ENCODE data around the gene COASY. TPM values are rescaled to one million over a fixed set of nuclear protein-coding genes. Genes with fewer than 3 reads are reported as not detected.
"Not testable (repeated sequence)": the region's sequence is repeated elsewhere in the genome, so short reads cannot be mapped to it uniquely, and the experiment has no call there.

COASY gene
- polyA plus RNA-seq, 1 donor: 55.4 TPM

DNA sequence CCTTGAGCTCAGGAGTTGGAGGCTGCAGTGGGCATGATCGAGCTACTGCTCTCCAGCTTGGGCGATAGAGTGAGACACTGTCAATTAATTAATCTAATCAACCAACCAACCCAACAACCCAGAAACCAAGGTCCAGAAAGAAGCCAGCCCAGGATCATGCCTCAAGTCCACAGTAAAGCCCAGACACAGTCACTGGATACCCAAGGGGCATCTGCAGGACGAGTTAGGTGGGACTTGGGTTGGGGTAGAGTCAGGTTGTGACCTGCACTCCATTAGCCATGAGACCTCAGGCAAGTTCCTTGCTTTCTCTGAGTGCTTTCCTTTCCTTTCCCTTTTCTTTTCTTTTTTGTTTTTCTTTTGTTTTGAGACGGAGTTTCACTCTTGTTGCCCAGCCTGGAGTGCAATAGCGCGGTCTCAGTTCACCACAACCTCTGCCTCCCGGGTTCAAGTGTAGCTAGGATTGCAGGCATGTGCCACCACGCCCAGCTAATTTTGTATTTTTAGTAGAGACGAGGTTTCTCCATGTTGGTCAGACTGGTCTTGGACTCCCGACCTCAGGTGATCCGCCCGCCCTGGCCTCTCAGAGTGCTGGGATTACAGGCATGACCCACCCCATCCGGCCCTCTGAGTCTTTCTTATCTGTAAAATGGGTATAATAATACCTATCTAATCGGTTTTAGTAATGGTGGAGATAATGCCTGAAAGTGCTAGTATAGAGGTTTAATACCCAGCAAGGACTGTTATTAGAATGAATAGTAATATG, 12.8 kb upstream of the COASY start:
- no peak for DNase-seq

DNA sequence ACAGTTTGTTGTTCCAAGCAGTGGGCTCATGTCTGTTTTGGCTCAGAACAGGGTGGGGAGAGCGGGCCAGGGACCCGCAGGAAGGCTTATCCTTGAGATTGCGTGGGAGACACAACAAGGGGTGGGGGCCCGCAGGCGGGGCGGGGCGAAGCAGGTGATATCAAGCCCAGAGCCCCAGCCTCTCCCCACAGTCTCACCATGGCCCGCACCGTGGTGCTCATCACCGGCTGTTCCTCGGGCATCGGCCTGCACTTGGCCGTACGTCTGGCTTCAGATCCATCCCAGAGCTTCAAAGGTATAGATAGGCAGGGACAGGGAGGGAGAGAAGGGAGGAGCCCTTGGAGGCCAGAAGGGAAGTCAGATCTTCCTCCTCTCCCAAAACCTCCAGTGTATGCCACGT, 9.2 kb upstream of the COASY start, which contains the start of gene HSD17B1:
Gene HSD17B1, plus strand, starts transcription at position 188 of the 400 bp plus-strand sequence. Its CDS starts 11 bp downstream, at position 199.
- DNase-seq: not testable (repeated sequence)

DNA sequence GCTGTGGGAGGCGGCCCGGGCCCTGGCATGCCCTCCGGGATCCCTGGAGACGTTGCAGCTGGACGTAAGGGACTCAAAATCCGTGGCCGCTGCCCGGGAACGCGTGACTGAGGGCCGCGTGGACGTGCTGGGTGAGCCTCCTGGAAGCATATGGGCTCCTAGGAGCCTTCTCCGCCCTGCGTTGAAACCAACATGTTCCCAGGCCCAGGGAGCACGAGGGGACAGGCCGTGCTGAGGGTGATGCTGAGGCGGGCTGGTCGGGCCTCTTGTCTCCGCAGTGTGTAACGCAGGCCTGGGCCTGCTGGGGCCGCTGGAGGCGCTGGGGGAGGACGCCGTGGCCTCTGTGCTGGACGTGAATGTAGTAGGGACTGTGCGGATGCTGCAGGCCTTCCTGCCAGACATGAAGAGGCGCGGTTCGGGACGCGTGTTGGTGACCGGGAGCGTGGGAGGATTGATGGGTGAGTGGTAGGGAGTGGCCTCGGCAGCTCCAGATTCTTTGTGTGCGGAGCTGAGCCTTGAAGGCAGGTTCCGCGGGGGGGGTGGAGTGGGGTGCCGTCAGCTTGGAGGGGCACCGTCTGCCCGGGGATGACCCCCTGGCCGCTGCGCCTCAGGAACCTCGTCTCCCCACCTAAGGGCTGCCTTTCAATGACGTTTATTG, 8.7 kb upstream of the COASY start:
- DNase-seq: no peak

DNA sequence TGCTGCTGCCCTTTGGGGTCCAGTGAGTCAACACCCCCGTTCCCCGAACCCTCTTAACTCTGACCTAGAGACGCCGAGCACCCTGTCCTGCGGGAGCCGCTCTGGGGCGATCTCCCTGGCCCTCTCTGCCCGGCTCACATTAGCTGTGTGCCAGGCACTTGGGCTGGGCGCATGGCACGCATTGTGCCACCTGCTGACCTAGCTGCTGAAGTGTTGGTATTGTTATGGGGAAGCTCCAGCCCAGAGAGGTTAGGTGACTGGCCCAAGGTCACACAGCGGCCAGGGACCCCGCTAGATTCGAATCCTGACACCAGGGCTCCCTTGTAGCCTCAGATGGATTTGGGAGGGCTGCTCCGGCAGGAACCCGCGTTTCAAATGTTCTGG, 8.1 kb upstream of the COASY start:
- no peak for DNase-seq

DNA sequence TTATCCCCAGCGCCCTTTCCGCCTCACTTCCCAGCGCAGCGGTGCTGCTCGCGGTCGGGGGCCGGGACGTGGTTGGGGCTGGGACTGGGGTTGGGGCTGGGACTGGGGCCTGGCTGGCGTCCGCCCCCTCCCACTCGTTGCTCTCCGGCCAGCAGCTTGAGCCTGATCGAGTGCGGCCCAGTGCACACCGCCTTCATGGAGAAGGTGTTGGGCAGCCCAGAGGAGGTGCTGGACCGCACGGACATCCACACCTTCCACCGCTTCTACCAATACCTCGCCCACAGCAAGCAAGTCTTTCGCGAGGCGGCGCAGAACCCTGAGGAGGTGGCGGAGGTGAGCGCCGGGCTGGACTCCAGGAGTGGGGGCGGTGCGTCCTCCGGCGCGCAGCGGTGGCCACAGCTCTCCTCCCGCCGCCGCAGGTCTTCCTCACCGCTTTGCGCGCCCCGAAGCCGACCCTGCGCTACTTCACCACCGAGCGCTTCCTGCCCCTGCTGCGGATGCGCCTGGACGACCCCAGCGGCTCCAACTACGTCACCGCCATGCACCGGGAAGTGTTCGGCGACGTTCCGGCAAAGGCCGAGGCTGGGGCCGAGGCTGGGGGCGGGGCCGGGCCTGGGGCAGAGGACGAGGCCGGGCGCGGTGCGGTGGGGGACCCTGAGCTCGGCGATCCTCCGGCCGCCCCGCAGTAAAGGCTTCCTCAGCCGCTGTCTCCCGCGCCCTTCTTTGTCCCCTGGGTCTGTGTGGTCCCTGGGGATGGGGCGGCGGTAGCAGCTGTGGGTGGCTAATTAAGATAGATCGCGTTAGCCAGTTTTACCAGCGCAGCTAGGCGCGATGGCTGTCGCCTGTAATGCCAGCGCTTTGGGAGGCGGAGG, 7.5 kb upstream of the COASY start:
- peak; percentile 89 for DNase-seq

DNA sequence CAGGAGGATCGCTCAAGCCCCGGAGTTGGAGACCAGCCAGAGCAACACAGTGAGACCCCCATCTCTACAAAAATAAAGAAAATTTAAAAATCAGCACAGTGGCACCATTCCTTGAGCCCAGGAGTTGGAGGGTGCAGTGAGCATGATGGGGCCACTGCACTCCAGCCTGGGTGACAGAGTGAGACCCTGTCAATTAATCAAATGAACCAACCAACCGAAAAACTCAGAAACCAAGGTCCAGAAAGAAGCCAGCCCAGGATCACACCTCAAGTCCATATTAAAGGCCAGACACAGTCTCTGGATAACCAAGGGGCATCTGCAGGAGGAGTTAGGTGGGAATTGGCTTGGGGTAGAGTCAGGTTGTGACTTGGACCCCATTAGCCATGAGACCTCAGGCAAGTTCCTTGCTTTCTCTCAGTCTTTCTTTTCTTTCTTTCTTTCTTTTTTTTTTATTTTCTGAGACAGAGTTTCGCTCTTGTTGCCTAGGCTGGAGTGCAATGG, 6.8 kb upstream of the COASY start:
- no peak for DNase-seq

DNA sequence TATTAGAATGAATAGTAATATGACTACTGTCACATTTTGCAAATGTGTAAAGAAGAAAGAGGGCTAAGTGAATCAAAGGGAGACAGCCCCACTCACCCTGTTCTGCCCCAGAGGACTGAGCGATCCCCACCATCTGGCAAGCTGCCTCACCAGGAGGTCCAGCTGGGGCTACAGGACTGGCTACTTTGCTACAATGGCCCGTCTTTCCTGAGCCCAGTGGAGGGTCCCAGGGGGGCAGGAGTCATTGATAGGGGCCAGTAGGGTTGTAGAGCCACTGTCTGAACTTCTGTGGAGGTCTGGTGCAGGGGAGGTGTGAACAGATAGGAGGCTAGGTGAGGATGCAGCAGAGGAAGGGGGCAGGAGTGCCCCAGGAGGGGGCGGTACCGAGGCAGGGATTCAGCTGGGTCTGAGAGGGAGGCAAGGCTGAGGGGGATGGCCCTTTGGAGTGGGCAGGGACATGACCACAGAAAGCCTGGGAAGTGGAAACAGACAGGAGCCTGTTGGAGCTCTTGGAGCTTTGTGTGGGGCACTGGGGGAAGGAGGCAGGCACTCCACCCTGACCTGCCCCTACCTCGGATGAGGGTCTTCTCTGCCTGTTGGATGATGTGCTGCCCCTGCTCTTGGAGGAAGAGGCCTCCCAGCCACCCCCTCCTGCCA, 5.9 kb upstream of the COASY start:
- not testable (repeated sequence) for DNase-seq

DNA sequence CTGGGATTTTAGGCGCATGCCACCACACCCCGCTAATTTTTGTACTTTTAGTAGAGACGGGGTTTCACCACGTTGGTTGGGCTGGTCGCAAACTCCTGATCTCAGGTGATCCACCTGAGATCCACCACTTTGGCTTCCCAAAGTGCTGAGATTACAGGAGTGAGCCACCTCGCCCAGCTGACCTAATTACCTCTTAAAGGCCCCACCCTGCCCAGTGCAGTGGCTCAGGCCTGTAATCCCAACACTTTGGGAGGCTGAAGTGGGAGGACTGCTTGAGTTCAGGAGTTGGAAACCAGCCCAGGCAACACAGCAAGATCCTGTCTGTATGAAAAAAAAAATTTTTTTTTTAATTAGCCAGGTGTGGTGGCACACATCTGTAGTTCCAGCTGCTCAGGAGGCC, 2.9 kb upstream of the COASY start:
- DNase-seq: no peak

DNA sequence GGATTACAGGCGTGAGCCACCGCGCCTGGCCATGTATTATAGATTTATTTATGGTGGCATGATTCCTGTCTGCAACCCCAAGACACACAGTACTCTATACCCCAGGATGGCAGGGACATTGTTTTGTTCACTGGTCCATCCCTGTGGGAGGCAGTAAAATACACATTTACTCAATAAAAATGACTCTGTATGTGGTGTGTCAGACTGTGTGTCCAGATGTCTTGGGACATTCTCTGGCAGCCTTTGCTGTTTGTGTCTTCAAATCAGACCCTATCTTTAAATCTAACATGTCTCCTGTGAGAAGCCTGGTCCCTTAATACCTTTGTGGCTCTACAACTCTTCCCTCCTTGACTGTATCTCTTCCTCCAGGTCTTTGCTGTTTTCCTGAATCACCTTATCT, 1.7 kb upstream of the COASY start:
- no peak for DNase-seq

DNA sequence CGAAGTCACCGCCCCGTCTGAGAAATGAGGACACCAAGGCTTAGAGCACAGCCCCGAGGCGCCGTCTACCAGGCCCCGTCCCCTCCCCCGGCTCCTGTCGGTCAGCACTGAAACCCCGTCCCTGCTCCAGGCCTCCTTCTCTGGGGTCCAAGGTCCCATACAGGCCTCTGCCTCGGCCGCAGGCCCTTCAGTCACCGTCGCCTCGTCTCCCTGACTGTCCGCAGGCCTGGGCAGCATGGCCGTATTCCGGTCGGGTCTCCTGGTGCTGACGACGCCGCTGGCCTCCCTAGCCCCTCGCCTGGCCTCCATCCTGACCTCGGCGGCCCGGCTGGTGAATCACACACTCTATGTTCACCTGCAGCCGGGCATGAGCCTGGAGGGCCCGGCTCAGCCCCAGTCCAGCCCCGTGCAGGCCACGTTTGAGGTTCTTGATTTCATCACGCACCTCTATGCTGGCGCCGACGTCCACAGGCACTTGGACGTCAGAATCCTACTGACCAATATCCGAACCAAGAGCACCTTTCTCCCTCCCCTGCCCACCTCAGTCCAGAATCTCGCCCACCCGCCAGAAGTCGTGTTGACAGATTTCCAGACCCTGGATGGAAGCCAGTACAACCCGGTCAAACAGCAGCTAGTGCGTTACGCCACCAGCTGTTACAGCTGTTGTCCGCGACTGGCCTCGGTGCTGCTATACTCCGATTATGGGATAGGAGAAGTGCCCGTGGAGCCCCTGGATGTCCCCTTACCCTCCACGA, 617 bp downstream of the COASY start:
- DNase-seq: no peak

DNA sequence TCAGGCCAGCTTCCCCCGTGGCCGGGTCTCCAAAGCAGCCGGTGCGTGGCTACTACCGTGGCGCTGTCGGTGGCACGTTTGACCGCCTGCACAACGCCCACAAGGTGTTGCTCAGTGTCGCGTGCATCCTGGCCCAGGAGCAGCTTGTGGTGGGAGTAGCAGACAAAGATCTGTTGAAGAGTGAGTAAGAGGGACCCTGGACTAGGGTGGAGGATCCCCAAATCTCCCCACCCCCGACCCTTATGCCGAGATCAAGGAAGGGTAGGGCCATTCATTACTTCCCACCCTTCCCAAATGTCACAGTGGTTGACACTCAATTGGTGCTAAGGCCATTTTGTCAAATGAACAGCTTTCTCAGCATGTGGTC, 1.2 kb downstream of the COASY start:
- DNase-seq: no peak

DNA sequence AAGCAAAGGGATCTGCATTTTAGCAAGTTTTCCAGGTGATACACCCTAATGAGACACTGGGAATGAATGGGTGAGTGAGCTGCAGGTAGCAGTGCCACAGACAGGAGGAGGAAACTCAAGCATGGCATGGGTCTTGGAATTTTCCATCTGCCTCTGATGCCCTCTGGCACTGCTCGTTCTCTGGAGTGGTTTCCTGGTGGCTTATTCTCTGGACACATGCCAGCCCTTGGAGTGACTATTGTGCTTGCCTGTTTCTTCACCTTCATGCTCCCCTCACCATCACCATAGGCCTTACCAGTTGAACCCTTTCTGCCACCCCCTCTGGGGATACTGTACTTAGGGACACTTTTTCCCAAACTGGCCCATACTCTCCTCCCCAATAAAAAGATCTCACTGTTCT, 1.6 kb downstream of the COASY start:
- no peak for DNase-seq

DNA sequence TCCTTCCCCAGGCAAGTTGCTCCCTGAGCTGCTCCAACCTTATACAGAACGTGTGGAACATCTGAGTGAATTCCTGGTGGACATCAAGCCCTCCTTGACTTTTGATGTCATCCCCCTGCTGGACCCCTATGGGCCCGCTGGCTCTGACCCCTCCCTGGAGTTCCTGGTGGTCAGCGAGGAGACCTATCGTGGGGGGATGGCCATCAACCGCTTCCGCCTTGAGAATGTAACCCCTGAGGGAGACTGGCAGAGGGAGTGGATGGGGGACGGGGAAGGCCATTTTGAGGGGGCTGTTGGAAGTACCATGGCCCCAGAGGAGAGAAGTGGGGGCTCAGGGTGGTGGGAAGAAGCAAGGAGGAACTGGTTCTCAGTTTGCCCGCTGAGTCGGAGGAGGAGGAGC, 2.0 kb downstream of the COASY start:
- no peak for DNase-seq

DNA sequence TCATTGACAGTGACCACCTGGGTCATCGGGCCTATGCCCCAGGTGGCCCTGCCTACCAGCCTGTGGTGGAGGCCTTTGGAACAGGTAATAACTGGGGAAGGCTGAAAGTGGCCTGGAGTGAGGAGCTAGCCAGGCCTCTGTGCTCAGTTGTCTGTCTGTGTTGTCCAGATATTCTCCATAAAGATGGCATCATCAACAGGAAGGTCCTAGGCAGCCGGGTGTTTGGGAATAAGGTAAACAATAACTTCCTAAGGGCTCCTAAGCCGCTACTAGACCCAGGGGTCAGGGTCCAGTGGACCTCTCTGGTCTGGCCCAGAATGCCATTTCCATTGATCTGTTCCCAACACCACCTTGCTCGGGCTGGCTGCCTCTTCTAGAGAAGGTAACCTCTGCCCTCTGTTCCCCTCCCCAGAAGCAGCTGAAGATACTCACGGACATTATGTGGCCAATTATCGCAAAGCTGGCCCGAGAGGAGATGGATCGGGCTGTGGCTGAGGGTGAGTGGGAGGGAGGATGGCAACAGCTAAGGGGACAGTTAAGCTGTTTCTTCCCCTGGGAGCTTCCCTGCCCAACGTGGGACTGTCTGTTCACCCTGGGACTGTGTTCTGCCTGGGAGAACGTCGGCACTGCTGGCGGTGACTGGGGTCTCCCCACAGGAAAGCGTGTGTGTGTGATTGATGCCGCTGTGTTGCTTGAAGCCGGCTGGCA, 3.0 kb downstream of the COASY start:
- no peak for DNase-seq

DNA sequence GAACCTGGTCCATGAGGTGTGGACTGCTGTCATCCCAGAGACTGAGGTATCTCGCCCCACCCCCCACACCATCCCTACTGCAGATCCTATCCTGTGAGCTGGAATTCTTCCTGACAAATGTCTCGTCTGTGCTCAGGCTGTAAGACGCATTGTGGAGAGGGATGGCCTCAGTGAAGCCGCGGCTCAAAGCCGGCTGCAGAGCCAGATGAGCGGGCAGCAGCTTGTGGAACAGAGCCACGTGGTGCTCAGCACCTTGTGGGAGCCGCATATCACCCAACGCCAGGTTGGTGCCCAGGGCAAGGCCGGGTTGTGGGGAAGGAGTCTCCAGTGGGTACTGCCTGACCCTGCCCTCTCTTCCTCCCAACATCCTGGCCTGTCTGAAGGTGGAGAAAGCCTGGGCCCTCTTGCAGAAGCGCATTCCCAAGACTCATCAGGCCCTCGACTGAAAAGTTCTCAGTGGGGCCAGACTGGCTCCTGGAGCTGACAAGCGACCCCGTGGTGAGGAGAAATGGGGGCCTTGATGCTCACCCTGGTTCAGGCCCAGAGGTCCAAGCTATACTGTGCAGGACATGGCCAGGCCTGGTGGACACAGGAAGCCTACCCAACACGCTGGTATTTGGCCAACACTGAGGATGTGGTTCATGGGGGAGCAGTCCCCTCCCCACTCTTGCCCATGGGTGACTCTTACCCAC, 3.7 kb downstream of the COASY start:
- DNase-seq: no peak

DNA sequence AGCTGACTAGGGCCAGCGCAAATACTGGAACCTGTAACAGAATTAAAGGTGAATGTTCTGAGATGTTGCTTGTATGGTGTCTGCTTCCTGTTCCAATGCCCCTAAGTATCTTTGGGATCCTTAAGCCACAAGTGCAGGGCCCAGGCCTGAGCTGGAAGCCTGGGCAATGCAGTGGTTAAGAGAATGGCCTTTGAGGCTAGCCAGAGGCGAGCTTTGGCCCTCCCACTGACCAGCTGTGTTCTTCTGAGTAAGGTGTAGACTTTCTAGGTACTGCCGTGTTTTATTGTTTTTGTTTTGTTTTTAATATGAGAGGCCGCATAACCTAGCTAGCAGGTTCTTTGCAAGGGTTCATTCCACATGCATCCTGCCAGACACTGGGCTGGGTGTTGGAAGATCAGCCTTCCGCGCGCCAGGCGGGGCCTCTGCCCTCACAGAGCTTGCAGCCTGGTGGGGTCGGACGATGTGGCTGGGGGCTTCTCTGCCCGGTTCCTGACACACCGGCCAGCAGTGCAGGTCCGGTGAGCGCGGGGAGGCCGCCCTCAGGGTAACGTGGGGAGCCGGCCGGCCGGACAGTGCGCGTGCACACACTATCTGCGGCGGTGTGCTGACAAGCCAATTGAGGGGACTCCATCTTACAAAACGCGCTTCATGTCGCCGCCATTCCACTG, 4.4 kb downstream of the COASY start:
- DNase-seq: no peak

DNA sequence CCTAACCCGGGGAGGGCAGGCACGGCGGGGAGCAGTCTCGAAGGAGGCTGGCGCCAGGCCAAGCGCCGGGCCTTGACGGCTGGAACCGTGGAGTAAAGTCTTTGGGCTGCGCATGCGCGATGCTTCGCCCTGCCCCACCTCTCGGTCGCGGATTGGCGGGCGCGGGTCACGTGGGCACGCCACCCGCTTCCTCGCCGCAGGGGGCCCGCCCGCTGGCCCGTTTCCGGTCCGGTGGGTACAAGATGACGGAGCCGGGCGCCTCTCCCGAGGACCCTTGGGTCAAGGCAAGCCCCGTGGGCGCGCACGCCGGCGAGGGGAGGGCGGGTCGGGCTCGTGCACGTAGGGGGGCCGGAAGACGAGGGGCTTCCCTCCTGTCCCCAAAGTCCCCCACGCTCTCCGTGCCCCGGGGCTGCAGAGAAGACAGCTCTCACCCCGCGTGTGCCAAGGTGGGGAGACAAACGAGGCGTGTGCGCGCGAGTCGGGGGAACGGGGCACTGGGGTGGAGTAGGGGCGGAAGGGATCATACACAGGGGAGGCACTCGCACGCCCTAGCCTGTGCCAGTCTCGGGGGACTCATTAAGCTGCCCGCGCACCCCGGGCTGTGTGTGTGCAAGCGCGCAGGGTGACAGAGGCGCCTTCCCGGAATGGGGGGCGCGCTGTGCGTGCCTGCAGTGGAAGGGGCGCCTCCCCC, 5.1 kb downstream of the COASY start, which contains the start of gene MLX:
Gene MLX, plus strand, starts transcription at position 218 of the 691 bp plus-strand sequence. Its CDS starts 25 bp downstream, at position 243.
- DNase-seq: peak; percentile 85

DNA sequence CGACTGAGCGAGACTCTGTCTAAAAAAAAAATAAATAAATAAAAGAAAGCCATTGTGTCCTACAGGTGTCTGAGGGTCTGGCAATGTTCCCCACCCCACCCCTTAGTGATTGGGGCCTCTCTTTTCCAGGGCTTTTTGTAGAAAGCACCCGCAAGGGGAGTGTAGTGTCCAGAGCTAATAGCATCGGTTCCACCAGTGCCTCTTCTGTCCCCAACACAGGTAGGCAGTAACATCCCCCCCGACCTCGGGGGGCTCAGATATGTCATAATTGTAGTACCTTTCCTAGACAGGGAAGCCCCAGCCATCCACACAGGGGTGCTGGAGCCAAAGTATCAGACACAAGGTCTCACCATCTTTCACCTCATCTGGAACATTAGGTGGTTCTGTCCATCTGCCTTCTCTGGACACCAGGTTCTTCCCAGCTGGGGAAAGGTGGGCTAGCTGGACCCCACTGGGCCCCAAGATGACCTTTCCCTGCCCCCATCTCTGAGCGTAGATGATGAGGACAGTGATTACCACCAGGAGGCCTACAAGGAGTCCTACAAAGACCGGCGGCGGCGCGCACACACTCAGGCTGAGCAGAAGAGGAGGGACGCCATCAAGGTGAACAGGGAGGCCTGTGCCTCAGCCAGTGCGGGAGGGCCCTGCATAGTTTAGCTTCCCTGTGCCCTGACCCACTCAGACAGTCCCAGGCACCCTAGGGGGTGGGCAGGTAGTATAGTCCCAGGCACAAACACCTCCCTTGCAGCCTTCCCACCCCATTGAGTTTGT, 6.6 kb downstream of the COASY start:
- no peak for DNase-seq
